Measurements from ENCODE around the gene YPEL2. TPM values are rescaled to one million over a fixed set of nuclear protein-coding genes. Genes with fewer than 3 reads are reported as not detected.

Gene YPEL2
- total and polyA plus RNA-seq, 2 donors (not counting 1 experiment from before 2014, with no cell fraction given) = 20.7 to 51.8 TPM

GRCh38 chr17:59388069-59388556 lies 56.7 kb downstream of the YPEL2 start:
- peaks cover 38% of the 10 kb centered on the region for H4K20me1 ChIP-seq (ENCODE audit: control insufficient read depth, insufficient read depth, low read length, poor library complexity, severe bottlenecking)
- H3K36me3 ChIP-seq (replicated peaks in 1 of 2; ENCODE audit: control extremely low read depth in 1 of 2, control insufficient read depth in 1 of 2, extremely low read depth in 1 of 2, insufficient read depth in 2 of 2, low read length in 1 of 2) = peaks cover 6 to 40% of the 10 kb centered on the region in 2 experiments
- no peaks in the 10 kb centered on the region for H3K9me3 ChIP-seq (ENCODE audit: control extremely low read depth in 1 of 3, control insufficient read depth in 2 of 3, insufficient read depth in 1 of 3, low read length in 2 of 3)
- H3K27ac ChIP-seq (ENCODE audit: low read length in 2 of 2) = no peak overlapping the region
- intact Hi-C loops (cut with micrococcal nuclease) = no loop called here
- no peak for TF ChIP-seq EZH2 (IDR thresholded peaks at IDR 0.05; ENCODE audit: borderline replicate concordance, insufficient read depth, low read depth, low read length, poor library complexity, severe bottlenecking)
- no peak for TF ChIP-seq CTCF (IDR thresholded peaks at IDR 0.05)
- Mint-ChIP-seq H3K9me3 (ENCODE audit: insufficient read depth) (no peaks in the 10 kb centered on the region), H3K27ac (no peak overlapping the region), H3K4me1 (no peaks in the 10 kb centered on the region), H3K27me3 (no peaks in the 10 kb centered on the region), H3K4me3 (no peak overlapping the region)
- DNase-seq (no peak), ATAC-seq (ENCODE audit: low read depth) (no peak)
- H3K4me1 ChIP-seq (ENCODE audit: control insufficient read depth in 2 of 2, insufficient read depth in 2 of 2, low read length in 2 of 2) = no peaks in the 10 kb centered on the region
- no peaks in the 10 kb centered on the region for H3K27me3 ChIP-seq (replicated peaks in 1 of 4; ENCODE audit: control extremely low read depth in 1 of 4, control insufficient read depth in 3 of 4, insufficient read depth in 4 of 4, low read length in 3 of 4)
- no peak overlapping the region for H3K4me3 ChIP-seq (ENCODE audit: control extremely low read depth in 1 of 5, extremely low read depth in 1 of 5, insufficient read depth in 1 of 5, low read depth in 2 of 5, low read length in 4 of 5)
- H3K4me2 ChIP-seq (replicated peaks; ENCODE audit: low read depth, low read length, poor library complexity, severe bottlenecking) = no peak overlapping the region
- H2AFZ ChIP-seq (ENCODE audit: insufficient read depth, low read depth, low read length, poor library complexity, severe bottlenecking) = no peak overlapping the region
- no peak overlapping the region for H3K9ac ChIP-seq (ENCODE audit: low read length)
- ChIA-PET POLR2A (interaction anchor here (0.6 kb wide), 1 partner anchor 62 kb away, joined by 4 read pairs; no protein-coding TSS in a partner anchor), CTCF (interaction anchor here (1.5 to 3.9 kb wide), 3 partner anchors 51 to 58 kb away, joined by 4 to 13 read pairs (median 5); no protein-coding TSS in a partner anchor)
- WGBS (ENCODE audit: insufficient coverage) = 100% methylated on average over 1 of the region's 9 CpGs
- peaks cover 17% of the 10 kb centered on the region for H3K79me2 ChIP-seq (ENCODE audit: control insufficient read depth, insufficient read depth, low read length)

DNA sequence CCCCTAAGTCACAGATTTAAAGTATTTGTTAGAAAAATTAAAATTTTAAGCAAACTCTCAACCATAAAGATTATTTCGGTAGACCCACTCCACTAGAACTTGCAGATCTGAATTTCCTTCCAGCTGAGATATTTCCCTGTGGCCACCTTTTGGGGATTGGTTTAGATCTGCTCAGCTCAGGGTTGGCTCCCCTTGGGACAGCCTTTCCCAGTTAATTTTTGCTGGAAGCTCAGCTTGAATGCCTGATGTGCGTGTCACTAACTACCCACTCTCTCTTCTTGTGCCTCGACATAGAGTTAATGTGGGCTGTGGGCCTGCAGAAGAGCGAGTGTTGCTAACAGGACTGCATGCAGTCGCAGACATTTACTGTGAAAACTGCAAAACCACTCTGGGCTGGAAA lies 57.6 kb downstream of the YPEL2 start:
- H3K4me3 Mint-ChIP-seq = no peak overlapping the region
- Histone ChIP-seq H3K4me3 (ENCODE audit: control extremely low read depth in 1 of 5, extremely low read depth in 1 of 5, insufficient read depth in 1 of 5, low read depth in 2 of 5, low read length in 4 of 5) (no peak overlapping the region), H3K4me2 (replicated peaks; ENCODE audit: low read depth, low read length, poor library complexity, severe bottlenecking) (no peak overlapping the region), H2AFZ (ENCODE audit: insufficient read depth, low read depth, low read length, poor library complexity, severe bottlenecking) (no peak overlapping the region), H3K79me2 (ENCODE audit: control insufficient read depth, insufficient read depth, low read length) (peaks cover 13% of the 10 kb centered on the region), H3K9me3 (ENCODE audit: control extremely low read depth in 1 of 3, control insufficient read depth in 2 of 3, insufficient read depth in 1 of 3, low read length in 2 of 3) (no peaks in the 10 kb centered on the region), H4K20me1 (ENCODE audit: control insufficient read depth, insufficient read depth, low read length, poor library complexity, severe bottlenecking) (peaks cover 38% of the 10 kb centered on the region), H3K27me3 (replicated peaks in 1 of 4; ENCODE audit: control extremely low read depth in 1 of 4, control insufficient read depth in 3 of 4, insufficient read depth in 4 of 4, low read length in 3 of 4) (no peaks in the 10 kb centered on the region), H3K4me1 (ENCODE audit: control insufficient read depth in 2 of 2, insufficient read depth in 2 of 2, low read length in 2 of 2) (no peaks in the 10 kb centered on the region), H3K9ac (ENCODE audit: low read length) (no peak overlapping the region), H3K36me3 (replicated peaks in 1 of 2; ENCODE audit: control extremely low read depth in 1 of 2, control insufficient read depth in 1 of 2, extremely low read depth in 1 of 2, insufficient read depth in 2 of 2, low read length in 1 of 2) (peaks cover 6 to 40% of the 10 kb centered on the region in 2 experiments), H3K27ac (ENCODE audit: low read length in 2 of 2) (no peak overlapping the region)
- H3K4me1 Mint-ChIP-seq = no peaks in the 10 kb centered on the region
- intact Hi-C loops (cut with micrococcal nuclease) = no loop called here
- TF ChIP-seq CTCF (IDR thresholded peaks at IDR 0.05) (no peak), EZH2 (IDR thresholded peaks at IDR 0.05; ENCODE audit: borderline replicate concordance, insufficient read depth, low read depth, low read length, poor library complexity, severe bottlenecking) (no peak)
- H3K27ac Mint-ChIP-seq = peak overlapping the region; percentile 26
- WGBS (ENCODE audit: insufficient coverage) = no CpG with 5 or more reads among the region's 5 CpGs
- CTCF ChIA-PET = interaction anchor here (1.1 to 3.9 kb wide), 3 partner anchors 18 to 79 kb away, joined by 3 to 13 read pairs (median 4); no protein-coding TSS in a partner anchor
- ATAC-seq (ENCODE audit: low read depth) = no peak
- no peaks in the 10 kb centered on the region for H3K9me3 Mint-ChIP-seq (ENCODE audit: insufficient read depth)
- POLR2A ChIA-PET = no interaction called here
- DNase-seq = no peak
- H3K27me3 Mint-ChIP-seq = no peaks in the 10 kb centered on the region

Data from B cell (primary cell).